ENCODE data around the gene IRS1. TPM values are rescaled to one million over a fixed set of nuclear protein-coding genes. Genes with fewer than 3 reads are reported as not detected.

Gene IRS1
- total RNA-seq, 4 donors from 2014 or later = 17.4 to 39.0 (median 25.3) TPM

DNA sequence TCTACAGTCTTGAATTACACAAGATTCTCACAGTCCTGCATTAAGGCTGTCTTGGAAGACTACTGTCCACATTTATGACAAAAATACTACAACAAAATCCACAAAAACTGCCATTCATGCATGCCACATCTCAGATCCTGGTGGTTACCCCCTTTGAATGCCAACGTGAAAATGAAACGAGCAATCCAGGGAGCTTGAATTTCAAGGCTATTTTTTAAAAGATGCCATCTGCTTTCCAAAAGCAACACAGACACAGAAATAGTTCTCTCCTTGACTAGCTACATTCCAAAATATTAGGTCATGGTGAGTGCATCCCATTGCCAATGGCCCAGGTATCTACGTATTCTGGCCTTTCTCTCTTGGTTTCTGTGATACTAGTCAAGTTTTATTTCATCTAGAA is 36.3 kb downstream of the IRS1 start:
- TF ChIP-seq, protein P1, sequence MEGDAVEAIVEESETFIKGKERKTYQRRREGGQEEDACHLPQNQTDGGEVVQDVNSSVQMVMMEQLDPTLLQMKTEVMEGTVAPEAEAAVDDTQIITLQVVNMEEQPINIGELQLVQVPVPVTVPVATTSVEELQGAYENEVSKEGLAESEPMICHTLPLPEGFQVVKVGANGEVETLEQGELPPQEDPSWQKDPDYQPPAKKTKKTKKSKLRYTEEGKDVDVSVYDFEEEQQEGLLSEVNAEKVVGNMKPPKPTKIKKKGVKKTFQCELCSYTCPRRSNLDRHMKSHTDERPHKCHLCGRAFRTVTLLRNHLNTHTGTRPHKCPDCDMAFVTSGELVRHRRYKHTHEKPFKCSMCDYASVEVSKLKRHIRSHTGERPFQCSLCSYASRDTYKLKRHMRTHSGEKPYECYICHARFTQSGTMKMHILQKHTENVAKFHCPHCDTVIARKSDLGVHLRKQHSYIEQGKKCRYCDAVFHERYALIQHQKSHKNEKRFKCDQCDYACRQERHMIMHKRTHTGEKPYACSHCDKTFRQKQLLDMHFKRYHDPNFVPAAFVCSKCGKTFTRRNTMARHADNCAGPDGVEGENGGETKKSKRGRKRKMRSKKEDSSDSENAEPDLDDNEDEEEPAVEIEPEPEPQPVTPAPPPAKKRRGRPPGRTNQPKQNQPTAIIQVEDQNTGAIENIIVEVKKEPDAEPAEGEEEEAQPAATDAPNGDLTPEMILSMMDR (IDR thresholded peaks at IDR 0.05) = no peak
- TF ChIP-seq POLR2AphosphoS5 (IDR thresholded peaks at IDR 0.05) (no peak), POLR2A (IDR thresholded peaks at IDR 0.05) (no peak), EP300 (IDR thresholded peaks at IDR 0.05) (no peak)
- Histone ChIP-seq H3K36me3 (no peaks in the 10 kb centered on the region), H3K27me3 (no peaks in the 10 kb centered on the region), H3K4me1 (peaks cover 7 to 72% (median 10%) of the 10 kb centered on the region in 3 donors), H3K4me3 (no peak overlapping the region), H3K9me3 (no peaks in the 10 kb centered on the region), H3K27ac (peak overlapping the region in 2 of 4 donors; percentile 13 to 21)
- 37 to 50% methylated on average over 3 of the region's 3 CpGs for WGBS, 2 donors (ENCODE audit: low coverage in 1 of 2)
- no peak for ATAC-seq

DNA sequence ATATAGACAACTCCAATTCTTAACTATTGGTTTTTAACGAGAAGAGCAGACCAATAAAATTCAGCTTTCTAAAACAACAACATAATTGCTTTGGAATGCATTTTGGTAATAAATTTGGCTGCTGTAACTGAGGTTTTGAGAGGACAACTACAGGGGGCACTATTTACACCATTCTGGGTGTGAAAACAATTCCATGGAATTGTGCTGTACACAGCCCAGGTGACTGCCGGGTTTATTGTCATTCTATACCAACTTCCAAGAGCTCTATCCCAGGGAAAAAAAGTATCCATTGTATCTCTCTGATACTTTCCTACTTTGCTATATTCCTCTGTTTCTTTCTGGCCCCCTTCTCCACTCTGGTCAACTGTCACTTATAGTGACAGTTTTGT is 38.4 kb downstream of the IRS1 start:
- 80 to 84% methylated on average over 1 to 2 of the region's 2 CpGs for WGBS, 2 donors (ENCODE audit: low coverage in 1 of 2)
- no peaks in the 10 kb centered on the region for H3K9me3 ChIP-seq
- H3K36me3 ChIP-seq = no peaks in the 10 kb centered on the region
- TF ChIP-seq POLR2AphosphoS5 (IDR thresholded peaks at IDR 0.05) = no peak
- peaks cover 7 to 67% (median 10%) of the 10 kb centered on the region in 3 donors for H3K4me1 ChIP-seq
- no peak for ATAC-seq
- no peak overlapping the region for H3K4me3 ChIP-seq
- no peaks in the 10 kb centered on the region for H3K27me3 ChIP-seq
- peak overlapping the region in 1 of 4 donors; percentile 25 for H3K27ac ChIP-seq

DNA sequence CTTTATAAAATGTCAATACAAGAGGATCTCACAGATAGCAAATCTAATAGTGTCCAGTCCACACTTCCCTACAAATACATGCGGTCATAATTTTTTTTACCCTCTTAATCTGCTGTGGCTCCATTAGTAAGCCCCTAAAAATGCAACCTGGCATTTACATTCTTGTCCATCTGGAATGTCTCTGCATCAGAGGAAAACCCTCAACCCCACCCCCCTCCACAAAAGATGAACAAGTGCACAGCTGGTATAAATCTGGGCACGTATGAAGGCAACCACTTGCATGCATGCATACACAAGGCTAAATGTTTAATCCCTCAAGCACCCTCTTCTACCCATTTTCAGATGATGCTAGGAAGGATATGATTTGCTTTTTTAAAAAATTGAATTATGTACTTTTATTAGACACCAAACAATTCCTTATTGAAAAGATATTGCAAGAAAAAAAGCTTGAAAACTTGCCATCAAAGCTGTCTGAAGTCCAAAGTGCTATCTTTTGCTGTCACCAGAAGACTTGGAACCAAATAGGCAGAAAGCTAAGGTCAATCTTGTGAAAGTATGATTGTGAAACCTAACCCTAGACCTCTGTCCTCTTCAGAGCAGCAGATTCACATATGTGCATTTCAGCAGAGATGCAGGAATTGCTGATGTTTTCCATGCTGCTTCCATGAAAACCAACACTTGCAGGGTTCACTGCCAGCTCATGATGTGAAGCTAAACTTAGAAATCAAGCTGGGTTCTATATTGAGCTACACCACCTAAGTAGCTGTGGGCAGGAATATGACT is 39.0 kb downstream of the IRS1 start:
- H3K27me3 ChIP-seq = no peaks in the 10 kb centered on the region
- no peaks in the 10 kb centered on the region for H3K36me3 ChIP-seq
- peaks cover 10 to 73% (median 12%) of the 10 kb centered on the region in 3 donors for H3K4me1 ChIP-seq
- no peaks in the 10 kb centered on the region for H3K9me3 ChIP-seq
- peak; percentile 53 for ATAC-seq
- peak overlapping the region in 1 of 4 donors; percentile 25 for H3K27ac ChIP-seq
- 53 to 64% methylated on average over 2 of the region's 2 CpGs for WGBS, 2 donors (ENCODE audit: low coverage in 1 of 2)
- peak; percentile 30 for TF ChIP-seq POLR2AphosphoS5 (IDR thresholded peaks at IDR 0.05)
- no peak for TF ChIP-seq POLR2A (IDR thresholded peaks at IDR 0.05)
- H3K4me3 ChIP-seq = no peak overlapping the region

DNA sequence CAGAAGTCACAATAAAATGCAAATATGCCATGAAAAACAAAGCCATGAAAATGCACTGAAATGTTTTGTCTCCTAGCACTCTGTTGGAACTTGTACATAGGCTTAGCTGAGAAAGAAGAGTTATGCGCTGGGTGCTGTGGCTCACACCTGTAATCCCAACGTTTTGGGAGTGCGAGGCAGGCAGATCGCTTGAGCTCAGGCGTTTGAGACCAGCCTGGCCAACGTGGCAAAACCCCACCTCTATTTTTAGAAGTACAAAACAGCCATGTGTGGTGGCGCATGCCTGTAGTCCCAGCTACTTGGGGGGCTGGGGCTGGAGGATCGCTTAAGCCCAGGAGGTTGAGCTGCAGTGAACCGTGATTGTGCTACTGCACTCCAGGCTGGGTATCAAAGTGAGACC is 39.9 kb downstream of the IRS1 start:
- no peak overlapping the region for H3K4me3 ChIP-seq
- H3K9me3 ChIP-seq = no peaks in the 10 kb centered on the region
- H3K36me3 ChIP-seq = no peaks in the 10 kb centered on the region
- peaks cover 10 to 81% (median 12%) of the 10 kb centered on the region in 3 donors for H3K4me1 ChIP-seq
- H3K27me3 ChIP-seq = no peaks in the 10 kb centered on the region
- H3K27ac ChIP-seq = peak overlapping the region in 1 of 4 donors; percentile 32
- TF ChIP-seq POLR2A (IDR thresholded peaks at IDR 0.05) (no peak), EP300 (IDR thresholded peaks at IDR 0.05) (no peak), POLR2AphosphoS5 (IDR thresholded peaks at IDR 0.05) (no peak)
- WGBS, 2 donors (ENCODE audit: low coverage in 1 of 2) = 80 to 83% methylated on average over 3 to 6 of the region's 9 CpGs
- no peak for ATAC-seq

DNA sequence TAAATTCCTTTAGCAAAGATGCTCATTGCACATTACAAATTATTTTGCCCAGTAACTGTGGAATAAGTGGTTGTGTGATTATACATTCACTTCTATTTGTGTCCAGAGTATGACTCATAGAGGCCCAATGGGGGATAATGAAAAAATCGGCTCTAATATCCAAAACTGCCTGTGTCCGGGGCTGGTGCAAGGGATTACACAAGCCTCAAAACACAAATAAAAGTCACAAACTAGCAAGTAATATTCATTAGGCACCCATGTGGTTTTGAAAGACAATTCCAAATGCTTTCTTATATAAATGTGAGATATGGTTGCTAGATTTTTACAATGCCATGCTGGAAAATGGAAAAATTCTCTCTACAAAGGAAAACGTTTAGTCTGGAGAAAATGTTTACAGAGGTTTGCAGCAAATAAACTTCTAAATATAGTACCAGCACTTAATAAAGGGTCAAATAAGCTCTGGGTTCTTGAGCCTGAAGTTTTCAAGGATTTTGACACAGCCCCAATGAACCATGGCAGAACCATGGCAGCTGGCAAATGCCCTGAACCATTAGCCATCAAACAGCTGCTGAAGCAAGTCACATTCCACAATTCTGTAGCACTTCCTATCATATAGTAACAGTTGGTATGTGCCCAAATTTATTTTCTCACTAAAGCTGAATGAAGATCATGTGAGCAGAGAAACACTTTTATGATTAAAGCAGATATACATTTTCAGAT is 40.5 kb downstream of the IRS1 start:
- Histone ChIP-seq H3K4me3 (no peak overlapping the region), H3K9me3 (no peaks in the 10 kb centered on the region), H3K36me3 (no peaks in the 10 kb centered on the region), H3K27me3 (no peaks in the 10 kb centered on the region), H3K27ac (peak overlapping the region; percentile 43 to 58 (median 52)), H3K4me1 (peaks cover 10 to 83% (median 12%) of the 10 kb centered on the region in 3 donors)
- ATAC-seq = peak; percentile 67
- TF ChIP-seq EP300 (IDR thresholded peaks at IDR 0.05) (no peak), POLR2A (IDR thresholded peaks at IDR 0.05) (no peak), POLR2AphosphoS5 (IDR thresholded peaks at IDR 0.05) (no peak)
- TF ChIP-seq, protein P1 (IDR thresholded peaks at IDR 0.05) = no peak
- WGBS, 2 donors (ENCODE audit: low coverage in 1 of 2) = 19 to 35% methylated on average over 3 of the region's 3 CpGs

DNA sequence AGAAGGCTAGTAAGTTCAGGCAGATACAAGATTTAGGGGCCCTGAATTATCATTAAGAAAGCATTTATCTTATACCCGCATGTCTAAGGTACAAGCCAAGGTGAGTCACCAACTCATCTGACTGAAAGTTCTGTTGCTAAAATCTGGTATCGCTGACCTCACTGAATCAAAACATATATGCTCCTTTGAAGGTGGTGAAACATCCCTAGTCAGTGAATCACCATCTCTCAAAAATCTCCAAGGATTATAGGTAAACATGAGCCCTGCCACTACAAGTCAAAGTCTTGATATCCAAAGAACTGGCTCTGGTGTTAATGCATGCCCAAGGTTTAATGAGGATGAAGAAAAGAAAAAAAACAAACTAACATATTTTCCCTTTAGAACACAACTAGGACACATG is 43.5 kb downstream of the IRS1 start:
- Histone ChIP-seq H3K36me3 (no peaks in the 10 kb centered on the region), H3K27ac (peak overlapping the region; percentile 47 to 82 (median 72)), H3K4me3 (no peak overlapping the region), H3K27me3 (no peaks in the 10 kb centered on the region), H3K4me1 (peaks cover 5 to 77% (median 7%) of the 10 kb centered on the region in 3 donors), H3K9me3 (no peaks in the 10 kb centered on the region)
- no peak for ATAC-seq
- 59 to 64% methylated on average over 2 of the region's 2 CpGs for WGBS, 2 donors (ENCODE audit: low coverage in 1 of 2)
- TF ChIP-seq, protein P1 (IDR thresholded peaks at IDR 0.05) = no peak
- TF ChIP-seq POLR2AphosphoS5 (IDR thresholded peaks at IDR 0.05) = no peak
- TF ChIP-seq EP300 (IDR thresholded peaks at IDR 0.05) = no peak
- no peak for TF ChIP-seq POLR2A (IDR thresholded peaks at IDR 0.05)
